GM19193 (cell line): ENCODE data around the gene TRIO.

ENCODE experiments used
- POLR2A ChIP-seq: IDR thresholded peaks from 4 replicates; pipeline ENCODE4 v1.6.1; 2011; ENCODE audit not compliant: insufficient read depth, insufficient read length; ENCODE audit errors: extremely low read depth

The TRIO gene

GRCh38 chr5:14254686-14255085, 111.5 kb downstream of the TRIO start:
- no peak for TF ChIP-seq POLR2A

- TF ChIP-seq POLR2A, result no peak
These were observed 113.0 kb downstream of the TRIO start for GRCh38 chr5:14256026-14256690.

DNA sequence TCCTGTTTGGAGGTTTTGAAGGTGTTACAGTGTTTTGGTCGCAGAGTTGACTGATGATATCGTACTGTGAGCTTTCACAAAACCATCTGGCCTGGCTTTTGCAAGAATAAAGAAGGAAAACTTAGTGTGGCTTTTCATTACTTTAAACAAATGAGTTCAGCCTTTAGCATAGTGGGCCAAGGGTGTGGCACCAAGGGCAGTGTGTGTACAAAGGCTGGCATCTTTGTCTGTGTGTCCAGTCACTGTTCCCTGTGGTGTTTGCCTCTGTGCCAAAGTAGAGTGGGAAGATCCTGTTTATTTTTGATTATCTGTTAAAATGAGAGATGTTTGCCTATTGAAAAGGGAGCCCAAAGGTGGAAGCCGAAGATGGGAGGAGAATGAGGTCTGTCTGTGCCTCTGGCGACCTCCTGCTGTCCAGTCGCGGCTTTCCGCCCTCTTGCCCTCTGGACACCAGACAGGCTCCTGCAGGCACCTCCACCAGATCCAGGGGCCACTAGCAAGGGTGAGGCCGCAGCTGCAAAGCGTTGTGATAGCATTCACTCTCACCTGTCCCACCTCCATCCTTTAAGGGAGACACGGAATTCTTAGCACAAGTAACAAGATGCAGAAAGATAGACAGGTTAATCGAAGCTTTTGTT, 113.7 kb downstream of the TRIO start:
- no peak for TF ChIP-seq POLR2A

GRCh38 chr5:14257995-14258403, 114.9 kb downstream of the TRIO start:
- no peak for TF ChIP-seq POLR2A

GRCh38 chr5:14258840-14259239, 115.7 kb downstream of the TRIO start:
- TF ChIP-seq POLR2A, result no peak

DNA sequence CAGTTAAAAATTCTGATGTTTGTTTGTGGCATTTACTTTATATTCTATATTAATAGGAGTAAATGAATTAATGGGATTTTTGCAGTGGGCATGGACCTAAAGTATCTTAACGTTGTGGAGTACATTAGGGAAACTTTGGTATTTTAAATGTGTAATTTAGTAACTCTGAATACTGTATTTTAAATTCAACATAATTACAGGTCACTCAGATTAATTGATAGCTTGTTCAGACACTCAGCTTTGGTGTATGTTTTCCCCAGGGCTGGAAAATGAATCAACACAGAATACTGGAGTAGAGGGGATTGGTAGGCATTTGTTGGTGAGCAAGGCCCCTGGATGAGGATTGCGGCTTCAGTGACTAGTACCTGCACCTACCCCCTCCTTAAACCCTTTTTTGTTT, 117.5 kb downstream of the TRIO start:
- TF ChIP-seq POLR2A, result no peak

DNA sequence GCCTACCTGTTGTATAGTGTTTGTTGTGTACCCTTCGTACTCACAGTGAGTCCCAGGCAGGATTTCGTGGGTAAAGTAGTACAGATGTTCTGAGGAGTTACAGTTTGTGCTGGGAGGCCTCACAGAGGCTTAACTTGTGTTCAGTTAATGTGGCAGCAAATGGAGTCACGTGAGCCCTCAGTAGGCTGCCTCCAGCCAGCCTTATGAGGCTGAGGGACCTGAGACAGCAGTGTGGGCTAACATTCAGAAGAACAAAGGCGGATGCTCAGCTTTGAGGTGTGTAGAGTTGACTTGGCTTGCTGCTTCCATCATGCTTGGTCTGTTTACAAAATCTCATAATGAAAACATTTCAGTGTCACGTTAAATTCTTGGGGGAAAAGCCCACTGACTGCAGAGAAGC, 118.1 kb downstream of the TRIO start:
- no peak for TF ChIP-seq POLR2A

- no peak for TF ChIP-seq POLR2A
These were observed 118.9 kb downstream of the TRIO start for GRCh38 chr5:14261856-14262611.

DNA sequence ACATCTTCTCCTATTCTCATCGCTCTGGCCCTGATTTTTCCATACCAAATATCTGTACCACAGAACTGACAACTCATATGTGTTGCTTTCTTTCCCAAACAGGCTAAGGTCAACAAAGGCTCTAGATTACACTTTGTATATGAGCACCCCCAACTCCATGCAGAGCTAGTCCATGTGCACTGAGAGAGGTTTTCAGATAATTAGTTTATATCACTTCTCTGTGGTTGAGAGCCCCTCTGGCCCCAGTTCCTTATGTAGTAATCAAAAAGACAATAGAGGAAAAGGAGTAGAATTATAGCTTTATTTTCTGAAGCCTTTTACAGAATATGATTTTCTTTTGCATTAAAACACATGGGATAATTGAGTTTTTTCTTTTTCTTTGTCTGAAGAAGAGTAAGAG, 120.0 kb downstream of the TRIO start:
- no peak for TF ChIP-seq POLR2A

DNA sequence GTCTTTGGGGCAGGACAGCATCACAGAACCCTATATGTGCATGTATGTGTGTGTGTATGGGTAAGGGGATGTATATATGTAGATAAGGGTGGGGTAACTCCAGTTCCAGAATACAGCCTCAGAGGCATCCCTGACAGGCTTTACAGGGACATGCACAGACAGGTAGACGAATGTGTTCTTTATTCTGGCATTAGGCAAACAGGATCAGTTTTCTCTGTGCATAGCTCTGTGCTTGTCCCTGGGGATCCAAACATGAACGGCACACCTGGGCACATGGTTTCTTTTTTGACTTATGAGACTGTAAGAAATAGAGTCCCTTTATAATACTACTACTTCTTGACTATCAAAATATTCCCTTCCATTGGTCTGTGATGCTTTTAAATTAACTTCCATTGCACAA, 120.6 kb downstream of the TRIO start:
- TF ChIP-seq POLR2A, result no peak

GRCh38 chr5:14264605-14265316, 121.6 kb downstream of the TRIO start:
- peak; percentile 53 for TF ChIP-seq POLR2A

- TF ChIP-seq POLR2A, result no peak
These were observed 122.4 kb downstream of the TRIO start for GRCh38 chr5:14265570-14265969.

DNA sequence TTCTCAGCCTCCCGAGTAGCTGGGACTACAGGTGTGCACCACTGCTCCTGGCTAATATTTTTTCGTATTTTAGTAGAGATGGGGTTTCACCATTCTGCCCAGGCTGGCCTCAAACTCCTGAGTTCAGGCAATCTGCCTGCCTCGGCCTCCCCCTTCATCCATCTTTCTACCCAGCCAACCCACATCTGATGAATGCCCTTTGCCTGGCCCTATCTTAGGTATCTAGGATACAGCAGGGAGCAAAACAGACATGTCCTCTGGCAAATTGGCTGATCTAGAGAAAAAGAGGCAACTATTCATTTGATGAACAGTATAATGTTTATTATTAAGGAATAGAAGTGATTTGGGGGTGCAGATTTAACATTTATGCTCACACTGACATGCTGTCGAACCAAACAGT, 123.0 kb downstream of the TRIO start:
- no peak for TF ChIP-seq POLR2A

GRCh38 chr5:14266686-14267085, 123.5 kb downstream of the TRIO start:
- no peak for TF ChIP-seq POLR2A

GRCh38 chr5:14267166-14267838, 124.2 kb downstream of the TRIO start:
- no peak for TF ChIP-seq POLR2A
